CD4-positive, alpha-beta T cell treated with Interleukin-1 beta for 1 hour (primary cell): ENCODE results near the gene FOXD4L6.
"Not testable (repeated sequence)": the region's sequence is repeated elsewhere in the genome, so short reads cannot be mapped to it uniquely, and the experiment has no call there.

ENCODE experiments used
- DNase-seq, 2 donors: peaks; one replicate each; pipeline ENCODE4 v3.0.0-alpha.2; 2020 to 2022

The FOXD4L6 gene

GRCh38 chr9:41128581-41128980, at the start of gene FOXD4L6:
TSS of gene FOXD4L6 (minus strand) at chr9:41128681. CDS start at chr9:41128383, 298 bp downstream.
- not testable (repeated sequence) for DNase-seq

- DNase-seq, result not testable (repeated sequence)
Measured at GRCh38 chr9:41174994-41175393, 46.5 kb upstream of the FOXD4L6 start.

- DNase-seq, result not testable (repeated sequence)
Measured at GRCh38 chr9:41150116-41150515, 21.6 kb upstream of the FOXD4L6 start.

- not testable (repeated sequence) for DNase-seq
Measured at GRCh38 chr9:41141878-41142277, 13.4 kb upstream of the FOXD4L6 start.

GRCh38 chr9:41126746-41127446, 1.6 kb downstream of the FOXD4L6 start:
- DNase-seq, result not testable (repeated sequence)

- not testable (repeated sequence) for DNase-seq
Measured at GRCh38 chr9:41125936-41126335, 2.5 kb downstream of the FOXD4L6 start.

- not testable (repeated sequence) for DNase-seq
Measured at GRCh38 chr9:41125109-41125658, 3.3 kb downstream of the FOXD4L6 start.

GRCh38 chr9:41124250-41125108, 4.0 kb downstream of the FOXD4L6 start:
- DNase-seq, result not testable (repeated sequence)

- DNase-seq, result not testable (repeated sequence)
Measured at GRCh38 chr9:41123812-41124211, 4.7 kb downstream of the FOXD4L6 start.

- DNase-seq, result not testable (repeated sequence)
Measured at GRCh38 chr9:41123396-41123795, 5.1 kb downstream of the FOXD4L6 start.

- DNase-seq, result not testable (repeated sequence)
Measured at GRCh38 chr9:41120696-41121095, 7.8 kb downstream of the FOXD4L6 start.

GRCh38 chr9:41119719-41120118, 8.8 kb downstream of the FOXD4L6 start:
- not testable (repeated sequence) for DNase-seq

GRCh38 chr9:41119311-41119710, 9.2 kb downstream of the FOXD4L6 start:
- not testable (repeated sequence) for DNase-seq

GRCh38 chr9:41113348-41113747, 15.1 kb downstream of the FOXD4L6 start:
- DNase-seq, result not testable (repeated sequence)

- not testable (repeated sequence) for DNase-seq
Measured at GRCh38 chr9:41111414-41111813, 17.1 kb downstream of the FOXD4L6 start.

GRCh38 chr9:41110913-41111312, 17.6 kb downstream of the FOXD4L6 start:
- DNase-seq, result not testable (repeated sequence)

GRCh38 chr9:41109253-41109652, 19.2 kb downstream of the FOXD4L6 start:
- not testable (repeated sequence) for DNase-seq

GRCh38 chr9:41108816-41109215, 19.7 kb downstream of the FOXD4L6 start:
- not testable (repeated sequence) for DNase-seq

GRCh38 chr9:41106472-41107116, 21.9 kb downstream of the FOXD4L6 start:
- not testable (repeated sequence) for DNase-seq

- not testable (repeated sequence) for DNase-seq
Measured at GRCh38 chr9:41105557-41106253, 22.8 kb downstream of the FOXD4L6 start.

GRCh38 chr9:41104542-41104941, 23.9 kb downstream of the FOXD4L6 start:
- not testable (repeated sequence) for DNase-seq

- not testable (repeated sequence) for DNase-seq
Measured at GRCh38 chr9:41100508-41100907, 28.0 kb downstream of the FOXD4L6 start.
